Vagina (tissue), 2 donors: ENCODE data around the gene HOXB6.

ENCODE experiments used
- CTCF ChIP-seq, 3 experiments: fragments of 450-650 bp in 2 of 3; fragments of 200-600 bp in 1 of 3; sonication (generic) in 1 of 3; IDR thresholded peaks; one replicate each; pipeline ENCODE4 v1.5.1; 2017 to 2019; ENCODE audit warnings: antibody characterized with exemption in 3 of 3, mild to moderate bottlenecking in 2 of 3, moderate library complexity in 2 of 3
- POLR2A ChIP-seq, 2 donors: fragments of 450-650 bp; IDR thresholded peaks; one replicate each; pipeline ENCODE4 v1.6.1; 2017; ENCODE audit warnings: antibody characterized with exemption in 2 of 2, mild to moderate bottlenecking in 2 of 2, moderate library complexity in 2 of 2
- POLR2AphosphoS5 ChIP-seq, 2 donors: sonication (generic); formaldehyde crosslinking; IDR thresholded peaks; one replicate each; pipeline ENCODE4 v1.9.0; 2017; ENCODE audit warnings: antibody characterized with exemption in 2 of 2, mild to moderate bottlenecking in 2 of 2, low read depth in 1 of 2; ENCODE audit not compliant: insufficient read depth in 1 of 2

- TF ChIP-seq CTCF (IDR thresholded peaks at IDR 0.05): no peak
- TF ChIP-seq POLR2A (IDR thresholded peaks at IDR 0.05): no peak
- no peak for TF ChIP-seq POLR2AphosphoS5 (IDR thresholded peaks at IDR 0.05; ENCODE audit: insufficient read depth in 1 of 2, low read depth in 1 of 2)
Measured at GRCh38 chr17:48608494-48608834, 3.7 kb upstream of the HOXB6 start.
